OCI-LY7 (cell line): ENCODE measurements around the gene GIPC3. TPM values are rescaled to one million over a fixed set of nuclear protein-coding genes. Genes with fewer than 3 reads are reported as not detected.

Experiments used
- BruUV-seq: library from RNA; stranded (reverse); fragments of 400-500 nt; replicated peaks from 2 replicates; lab custom pipeline; 2021; lab: Mats Ljungman, UMichigan
- CTCF ChIA-PET: fragments of 300-600 bp; sonication (Branson Sonifier 250); formaldehyde crosslinking; loops from one replicate; lab custom pipeline; 2022; ENCODE audit warnings: antibody characterized with exemption; ENCODE audit not compliant: unreplicated experiment; lab: Charles Lee
- POLR2A ChIA-PET: fragments of 300-600 bp; sonication (Branson Sonifier 250); formaldehyde crosslinking; loops from one replicate; lab custom pipeline; 2022; ENCODE audit warnings: antibody characterized with exemption; lab: Charles Lee
- DNase-seq: peaks from one replicate; pipeline ENCODE4 v3.0.0-alpha.2; 2015; ENCODE audit warnings: low spot score
- H2AFZ ChIP-seq: fragments of 200-600 bp; sonication (generic), shearing (Covaris generic); 2 replicates; pipeline ENCODE4 v1.6.1; 2014; ENCODE audit warnings: mild to moderate bottlenecking, antibody characterized with exemption, low read length, moderate library complexity
- H3K27ac ChIP-seq: fragments of 200-600 bp; sonication (generic); 2 replicates; pipeline ENCODE4 v1.5.1; 2014; ENCODE audit warnings: mixed run types, low read depth, mild to moderate bottlenecking, moderate library complexity, low read length, inconsistent platforms; ENCODE audit not compliant: poor library complexity, severe bottlenecking
- H3K36me3 ChIP-seq: fragments of 200-600 bp; sonication (generic); 2 replicates; pipeline ENCODE4 v1.6.1; 2014; ENCODE audit warnings: mild to moderate bottlenecking, antibody characterized with exemption, low read length, moderate library complexity, mixed read lengths; ENCODE audit not compliant: insufficient read depth
- H3K4me1 ChIP-seq: fragments of 200-600 bp; sonication (generic); 2 replicates; pipeline ENCODE4 v1.5.1; 2014; ENCODE audit warnings: mild to moderate bottlenecking, low read length; ENCODE audit not compliant: insufficient read depth, poor library complexity, severe bottlenecking
- H3K4me2 ChIP-seq: fragments of 200-600 bp; sonication (generic); 2 replicates; pipeline ENCODE4 v1.6.1; 2014; ENCODE audit warnings: mild to moderate bottlenecking, low read length
- H3K4me3 ChIP-seq: fragments of 200-600 bp; sonication (generic); 2 replicates; pipeline ENCODE4 v1.5.1; 2014; ENCODE audit warnings: mild to moderate bottlenecking, low read depth, low read length; ENCODE audit not compliant: poor library complexity, severe bottlenecking
- H3K79me2 ChIP-seq: fragments of 200-600 bp; sonication (generic); 2 replicates; pipeline ENCODE4 v1.6.1; 2016; ENCODE audit warnings: low read depth, mild to moderate bottlenecking, low read length, moderate library complexity, mixed read lengths; ENCODE audit not compliant: insufficient read depth
- H3K9me2 ChIP-seq: fragments of 200-600 bp; sonication (generic); 2 replicates; pipeline ENCODE4 v1.6.1; 2016; ENCODE audit warnings: mild to moderate bottlenecking, low read length, mixed read lengths; ENCODE audit not compliant: insufficient read depth
- H3K9me3 ChIP-seq: fragments of 200-600 bp; sonication (generic); 2 replicates; pipeline ENCODE4 v1.6.1; 2014; ENCODE audit warnings: mild to moderate bottlenecking, mixed run types, low read length, mixed read lengths
- H4K20me1 ChIP-seq: fragments of 200-600 bp; sonication (generic); 2 replicates; pipeline ENCODE4 v1.6.1; 2014; ENCODE audit warnings: mild to moderate bottlenecking, antibody characterized with exemption, low read length, moderate library complexity, mixed read lengths; ENCODE audit not compliant: insufficient read depth
- EZH2phosphoT487 ChIP-seq: fragments of 200-600 bp; sonication (generic); IDR thresholded peaks from 2 replicates; pipeline ENCODE4 v1.6.1; 2018; ENCODE audit warnings: low read depth, borderline replicate concordance, mild to moderate bottlenecking, mixed run types, antibody characterized with exemption, low read length, moderate library complexity, mixed read lengths
- intact Hi-C: fragments of 100-400 bp; cut with micrococcal nuclease; formaldehyde crosslinking; loops from one replicate; pipeline ENCODE4 v1.10.0; 2022; ENCODE audit not compliant: unreplicated experiment
- total RNA-seq, 2 experiments: library from RNA; depleted of rRNA in 1 of 2; stranded (reverse); fragments of >200 nt in 1 of 2; shearing (Covaris generic) in 1 of 2; gene quantifications; 2 replicates each; pipeline ENCODE4 v1.2.3, GENCODE V29; 2014 to 2022
- TF ChIP-seq, protein P1 (sequence below): fragments of 200-600 bp; sonication (generic); conservative IDR thresholded peaks from 2 replicates; pipeline ENCODE4 v1.5.1; 2014; ENCODE audit warnings: mild to moderate bottlenecking, antibody characterized with exemption, low read length, moderate library complexity, mixed read lengths

The GIPC3 gene
- total RNA-seq, 2 experiments from 2014 or later, result not detected

DNA sequence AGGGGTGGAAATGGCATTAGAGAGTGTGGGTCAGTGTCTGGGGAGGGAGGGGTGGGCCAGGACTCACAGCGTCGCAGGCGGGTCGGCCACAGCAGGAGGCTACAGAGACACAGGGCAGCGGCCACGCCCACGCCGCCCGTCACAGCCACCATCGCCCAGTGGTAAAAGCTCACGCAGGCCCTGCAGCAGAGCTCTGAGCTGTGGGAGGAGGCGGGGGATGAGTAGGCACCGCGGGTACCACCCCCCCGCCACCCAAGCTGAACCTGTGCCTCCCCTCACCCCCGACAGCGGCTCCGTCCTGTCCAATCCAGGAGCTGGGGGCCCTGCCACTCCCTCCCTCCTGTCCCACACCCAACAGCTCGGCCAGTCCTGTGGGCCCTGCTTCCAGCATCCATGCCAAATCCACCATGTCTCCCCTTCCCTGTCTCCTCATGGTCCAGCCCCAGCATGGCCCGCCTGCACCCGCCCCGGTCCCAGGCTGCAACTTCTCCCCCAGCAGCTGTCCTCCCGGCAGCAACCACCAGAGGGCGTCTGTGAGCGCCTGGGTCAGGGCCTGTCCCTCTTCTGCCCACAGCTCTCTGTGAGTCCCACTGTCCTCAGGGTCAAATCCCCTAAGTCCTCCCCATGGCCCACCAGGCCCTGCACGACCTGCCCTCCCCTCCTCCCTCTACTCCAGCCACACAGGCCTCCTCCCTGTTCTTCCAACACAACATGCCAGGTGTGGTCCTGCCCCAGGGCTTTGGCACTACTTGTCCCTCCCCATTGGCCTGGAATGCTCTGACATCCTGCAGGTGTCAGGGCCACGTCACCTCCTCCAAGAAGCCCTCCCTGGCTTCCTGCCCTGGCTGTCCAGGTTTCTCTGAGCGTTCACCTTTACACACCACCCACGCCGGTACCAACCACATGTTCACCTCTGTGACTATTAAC, 40.3 kb upstream of the GIPC3 start:
- intact Hi-C loops, result loop anchor here (5.0 kb wide), 2 partner anchors 72 to 162 kb away; partner anchors contain the start of gene TJP3
- H3K79me2 ChIP-seq, result no peaks in the 10 kb centered on the region
- no TSS peak for BruUV-seq

DNA sequence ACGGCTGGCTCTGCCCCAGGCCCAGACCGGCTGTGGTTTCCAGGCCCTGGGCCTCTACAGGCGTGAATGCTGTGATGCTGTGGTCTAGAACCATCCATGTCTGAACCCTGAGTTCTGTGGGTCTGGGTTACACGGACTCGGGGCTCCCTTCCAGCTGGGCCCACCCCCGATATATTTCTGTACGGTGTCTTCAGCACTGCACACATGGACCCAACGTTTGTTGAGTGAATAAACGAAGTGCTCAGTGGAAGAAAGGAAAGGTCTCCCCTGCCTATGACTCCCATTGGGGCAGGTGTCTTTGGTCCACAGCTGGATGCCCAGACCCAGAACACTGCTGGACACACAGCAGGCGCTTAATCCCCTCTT, 39.6 kb upstream of the GIPC3 start:
- DNase-seq, result no peak
- ChIA-PET POLR2A (no interaction called here), CTCF (interaction anchor here (1.0 kb wide), 1 partner anchor 18 kb away, joined by 4 read pairs; no protein-coding TSS in a partner anchor)
- no peak overlapping the region for H3K27ac ChIP-seq
- H3K36me3 ChIP-seq, result peaks cover 44% of the 10 kb centered on the region; the same call in 1 of the 2 replicates
- H3K4me2 ChIP-seq, result no peak overlapping the region
- no peaks in the 10 kb centered on the region for H3K9me3 ChIP-seq
- no TSS peak for BruUV-seq
- no peaks in the 10 kb centered on the region for H3K4me1 ChIP-seq
- H2AFZ ChIP-seq, result no peak overlapping the region
- no peaks in the 10 kb centered on the region for H3K79me2 ChIP-seq
- intact Hi-C loops, result loop anchor here (5.0 kb wide), 2 partner anchors 72 to 162 kb away; partner anchors contain the start of gene TJP3
- H3K9me2 ChIP-seq, result no peaks in the 10 kb centered on the region
- TF ChIP-seq EZH2phosphoT487, result no peak
- H4K20me1 ChIP-seq, result no peaks in the 10 kb centered on the region
- H3K4me3 ChIP-seq, result no peak overlapping the region

More for the DNA sequence above, 40.3 kb upstream of the GIPC3 start:
- no peaks in the 10 kb centered on the region for H4K20me1 ChIP-seq
- H3K4me3 ChIP-seq, result no peak overlapping the region
- H3K36me3 ChIP-seq, result peaks cover 42% of the 10 kb centered on the region; the same call in 1 of the 2 replicates
- no peak overlapping the region for H3K27ac ChIP-seq
- H3K9me2 ChIP-seq, result no peaks in the 10 kb centered on the region
- TF ChIP-seq, protein P1, sequence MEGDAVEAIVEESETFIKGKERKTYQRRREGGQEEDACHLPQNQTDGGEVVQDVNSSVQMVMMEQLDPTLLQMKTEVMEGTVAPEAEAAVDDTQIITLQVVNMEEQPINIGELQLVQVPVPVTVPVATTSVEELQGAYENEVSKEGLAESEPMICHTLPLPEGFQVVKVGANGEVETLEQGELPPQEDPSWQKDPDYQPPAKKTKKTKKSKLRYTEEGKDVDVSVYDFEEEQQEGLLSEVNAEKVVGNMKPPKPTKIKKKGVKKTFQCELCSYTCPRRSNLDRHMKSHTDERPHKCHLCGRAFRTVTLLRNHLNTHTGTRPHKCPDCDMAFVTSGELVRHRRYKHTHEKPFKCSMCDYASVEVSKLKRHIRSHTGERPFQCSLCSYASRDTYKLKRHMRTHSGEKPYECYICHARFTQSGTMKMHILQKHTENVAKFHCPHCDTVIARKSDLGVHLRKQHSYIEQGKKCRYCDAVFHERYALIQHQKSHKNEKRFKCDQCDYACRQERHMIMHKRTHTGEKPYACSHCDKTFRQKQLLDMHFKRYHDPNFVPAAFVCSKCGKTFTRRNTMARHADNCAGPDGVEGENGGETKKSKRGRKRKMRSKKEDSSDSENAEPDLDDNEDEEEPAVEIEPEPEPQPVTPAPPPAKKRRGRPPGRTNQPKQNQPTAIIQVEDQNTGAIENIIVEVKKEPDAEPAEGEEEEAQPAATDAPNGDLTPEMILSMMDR, result peak; percentile 88
- TF ChIP-seq EZH2phosphoT487, result no peak
- H3K9me3 ChIP-seq, result no peaks in the 10 kb centered on the region
- ChIA-PET CTCF (interaction anchor here (0.6 to 1.1 kb wide), 2 partner anchors 12 to 77 kb away, joined by 3 to 4 read pairs; no protein-coding TSS in a partner anchor), POLR2A (interaction anchor here (0.6 kb wide), 1 partner anchor 73 kb away, joined by 3 read pairs; no protein-coding TSS in a partner anchor)
- no peaks in the 10 kb centered on the region for H3K4me1 ChIP-seq
- no peak overlapping the region for H2AFZ ChIP-seq
- H3K4me2 ChIP-seq, result no peak overlapping the region
- DNase-seq, result peak; percentile 58

DNA sequence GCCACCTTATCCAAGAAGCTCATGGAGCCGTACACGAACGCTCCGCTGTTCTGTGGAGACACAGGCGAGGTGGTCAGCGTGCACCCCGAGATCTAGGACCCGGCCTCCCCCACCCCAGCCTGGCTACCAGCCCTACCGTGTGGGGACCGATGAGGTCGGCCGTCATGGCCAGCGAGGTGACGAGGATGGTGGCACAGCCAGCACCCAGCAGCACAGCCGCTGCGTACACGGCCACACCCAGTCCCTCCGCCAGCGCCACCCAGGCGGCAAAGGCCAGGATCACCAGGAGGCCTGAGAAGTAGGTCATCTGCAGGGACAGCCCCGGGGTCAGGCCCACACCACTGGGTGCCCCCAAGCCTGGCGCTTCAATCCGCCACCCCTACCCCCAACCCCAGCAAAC, 39.2 kb upstream of the GIPC3 start:
- no TSS peak for BruUV-seq
- intact Hi-C loops, result loop anchor here (5.0 kb wide), 2 partner anchors 71 to 161 kb away; partner anchors contain the start of gene TJP3

More for the DNA sequence above, 39.2 kb upstream of the GIPC3 start:
- H4K20me1 ChIP-seq, result no peaks in the 10 kb centered on the region
- H3K79me2 ChIP-seq, result no peaks in the 10 kb centered on the region
- peaks cover 49% of the 10 kb centered on the region; the same call in 1 of the 2 replicates for H3K36me3 ChIP-seq
- DNase-seq, result no peak
- TF ChIP-seq, protein P1, result no peak
- no peak for TF ChIP-seq EZH2phosphoT487
- ChIA-PET POLR2A (no interaction called here), CTCF (interaction anchor here (1.0 kb wide), 1 partner anchor 18 kb away, joined by 4 read pairs; no protein-coding TSS in a partner anchor)
- H3K4me1 ChIP-seq, result no peaks in the 10 kb centered on the region
- no peak overlapping the region for H2AFZ ChIP-seq
- no peak overlapping the region for H3K27ac ChIP-seq
- H3K9me2 ChIP-seq, result no peaks in the 10 kb centered on the region
- no peak overlapping the region for H3K4me2 ChIP-seq
- H3K9me3 ChIP-seq, result no peaks in the 10 kb centered on the region
- no peak overlapping the region for H3K4me3 ChIP-seq
